Endothelial cell (in vitro differentiated cells): ENCODE measurements around the gene TEX50. TPM values are rescaled to one million over a fixed set of nuclear protein-coding genes. Genes with fewer than 3 reads are reported as not detected.
"Not testable (repeated sequence)": the region's sequence is repeated elsewhere in the genome, so short reads cannot be mapped to it uniquely, and the experiment has no call there.

ENCODE experiments used
- DNase-seq: peaks from one replicate; pipeline ENCODE4 v3.0.0; 2021; ENCODE audit warnings: low spot score
- H3K27ac Mint-ChIP-seq: one replicate; pipeline ENCODE4 v1.8.0; 2021; ENCODE audit warnings: mixed read lengths, inconsistent platforms; ENCODE audit not compliant: unreplicated experiment
- H3K27me3 Mint-ChIP-seq: one replicate; pipeline ENCODE4 v1.8.0; 2021; ENCODE audit warnings: mild to moderate bottlenecking, moderate library complexity, mixed read lengths, inconsistent platforms; ENCODE audit not compliant: unreplicated experiment
- H3K36me3 Mint-ChIP-seq: one replicate; pipeline ENCODE4 v1.8.0; 2021; ENCODE audit warnings: mild to moderate bottlenecking, low read depth, mixed read lengths, inconsistent platforms; ENCODE audit not compliant: unreplicated experiment
- H3K4me1 Mint-ChIP-seq: one replicate; pipeline ENCODE4 v1.8.0; 2021; ENCODE audit warnings: mild to moderate bottlenecking, mixed read lengths, inconsistent platforms; ENCODE audit not compliant: unreplicated experiment
- H3K4me3 Mint-ChIP-seq: one replicate; pipeline ENCODE4 v1.8.0; 2021; ENCODE audit warnings: mild to moderate bottlenecking, mixed read lengths, inconsistent platforms; ENCODE audit not compliant: unreplicated experiment
- H3K9me3 Mint-ChIP-seq: one replicate; pipeline ENCODE4 v1.8.0; 2021; ENCODE audit warnings: mixed read lengths, inconsistent platforms; ENCODE audit not compliant: unreplicated experiment
- total RNA-seq: library from RNA; stranded (reverse); fragmentation: NEBNext Ultra II Directional; extraction: Animal tissue kit (Norgen Biotek cat#: 25700); gene quantifications from one replicate; pipeline ENCODE4 v1.2.1, GENCODE V29; 2021; ENCODE audit not compliant: unreplicated experiment
- TF ChIP-seq, protein P1 (sequence below): fragments of 200-600 bp; sonication (generic); IDR thresholded peaks from one replicate; pipeline ENCODE4 v1.5.0; 2021; ENCODE audit warnings: antibody characterized with exemption; ENCODE audit not compliant: unreplicated experiment

Gene TEX50
- total RNA-seq, 1 donor from 2014 or later = not detected

- H3K4me3 Mint-ChIP-seq = no peak overlapping the region
- no peak overlapping the region for H3K27ac Mint-ChIP-seq
- no peaks in the 10 kb centered on the region for H3K36me3 Mint-ChIP-seq
- no peaks in the 10 kb centered on the region for H3K27me3 Mint-ChIP-seq
- TF ChIP-seq, protein P1, sequence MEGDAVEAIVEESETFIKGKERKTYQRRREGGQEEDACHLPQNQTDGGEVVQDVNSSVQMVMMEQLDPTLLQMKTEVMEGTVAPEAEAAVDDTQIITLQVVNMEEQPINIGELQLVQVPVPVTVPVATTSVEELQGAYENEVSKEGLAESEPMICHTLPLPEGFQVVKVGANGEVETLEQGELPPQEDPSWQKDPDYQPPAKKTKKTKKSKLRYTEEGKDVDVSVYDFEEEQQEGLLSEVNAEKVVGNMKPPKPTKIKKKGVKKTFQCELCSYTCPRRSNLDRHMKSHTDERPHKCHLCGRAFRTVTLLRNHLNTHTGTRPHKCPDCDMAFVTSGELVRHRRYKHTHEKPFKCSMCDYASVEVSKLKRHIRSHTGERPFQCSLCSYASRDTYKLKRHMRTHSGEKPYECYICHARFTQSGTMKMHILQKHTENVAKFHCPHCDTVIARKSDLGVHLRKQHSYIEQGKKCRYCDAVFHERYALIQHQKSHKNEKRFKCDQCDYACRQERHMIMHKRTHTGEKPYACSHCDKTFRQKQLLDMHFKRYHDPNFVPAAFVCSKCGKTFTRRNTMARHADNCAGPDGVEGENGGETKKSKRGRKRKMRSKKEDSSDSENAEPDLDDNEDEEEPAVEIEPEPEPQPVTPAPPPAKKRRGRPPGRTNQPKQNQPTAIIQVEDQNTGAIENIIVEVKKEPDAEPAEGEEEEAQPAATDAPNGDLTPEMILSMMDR = no peak
- H3K4me1 Mint-ChIP-seq = no peaks in the 10 kb centered on the region
- no peaks in the 10 kb centered on the region for H3K9me3 Mint-ChIP-seq
- no peak for DNase-seq
Observed at GRCh38 chr1:173682184-173682583, 47.0 kb downstream of the TEX50 start.

- DNase-seq, H3K4me1 Mint-ChIP-seq, H3K36me3 Mint-ChIP-seq, H3K27me3 Mint-ChIP-seq, H3K27ac Mint-ChIP-seq, H3K9me3 Mint-ChIP-seq, H3K4me3 Mint-ChIP-seq: not testable (repeated sequence)
Observed at GRCh38 chr1:173683838-173684237, 48.7 kb downstream of the TEX50 start.

DNA sequence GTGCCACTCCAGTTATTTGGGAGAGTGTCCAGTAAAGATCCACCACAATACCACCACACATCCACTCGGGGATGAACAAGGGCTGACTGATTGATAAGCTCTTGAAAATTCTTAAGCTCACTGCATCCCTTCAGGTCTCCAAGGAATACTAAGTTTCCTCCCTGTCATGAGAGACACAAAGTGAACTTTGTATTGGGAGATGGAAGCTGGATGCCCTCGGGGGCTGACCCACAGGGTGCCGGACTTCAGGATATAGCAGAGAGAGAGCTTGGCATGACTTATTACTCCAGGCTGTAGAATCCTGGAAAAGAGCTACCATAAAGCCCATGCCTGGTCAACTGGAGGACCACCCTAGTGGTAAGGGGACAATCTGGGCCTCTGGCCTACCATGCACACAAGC lies 50.0 kb downstream of the TEX50 start:
- H3K4me3 Mint-ChIP-seq, H3K36me3 Mint-ChIP-seq, H3K27me3 Mint-ChIP-seq, H3K27ac Mint-ChIP-seq, H3K9me3 Mint-ChIP-seq, H3K4me1 Mint-ChIP-seq, DNase-seq: not testable (repeated sequence)

Other genes with a start within 250 kb of the TEX50 start
- gene PRDX6, start 158.0 kb upstream of the TEX50 start, total RNA-seq = 189 TPM
- 0.51 TPM for gene SLC9C2, start 32.3 kb upstream of the TEX50 start, total RNA-seq
- gene ANKRD45, start 34.5 kb downstream of the TEX50 start, total RNA-seq = 1.3 TPM
- gene KLHL20, start 79.6 kb downstream of the TEX50 start, total RNA-seq = 32.8 TPM
- gene DARS2, start 189.3 kb downstream of the TEX50 start, total RNA-seq = 18.7 TPM
- 6.6 TPM for gene CENPL, start 189.5 kb downstream of the TEX50 start, total RNA-seq
- gene GAS5, start 232.7 kb downstream of the TEX50 start, total RNA-seq = 397 TPM
- gene ZBTB37, start 233.0 kb downstream of the TEX50 start, total RNA-seq = 10.1 TPM